Bronchial epithelial cell (primary cell): ENCODE data around the gene SLU7. TPM values are rescaled to one million over a fixed set of nuclear protein-coding genes. Genes with fewer than 3 reads are reported as not detected.

Experiments used
- DNase-seq: peaks from one replicate; pipeline ENCODE4 v3.0.0-alpha.2; 2010; ENCODE audit warnings: low read depth
- FAIRE-seq: peaks from 2 replicates; lab custom pipeline; 2011; peaks lifted over from hg19 to GRCh38; lab: Jason Lieb, UNC
- H3K27me3 ChIP-seq: 2 replicates; pipeline ENCODE4 v1.5.1; 2011; ENCODE audit warnings: low read length; ENCODE audit not compliant: control insufficient read depth, insufficient read depth
- H3K36me3 ChIP-seq: 2 replicates; pipeline ENCODE4 v1.5.1; 2011; ENCODE audit warnings: low read length; ENCODE audit not compliant: control insufficient read depth, insufficient read depth
- H3K4me3 ChIP-seq: 2 replicates; pipeline ENCODE4 v1.5.1; 2011; ENCODE audit warnings: mild to moderate bottlenecking, low read depth, low read length, control low read depth
- CTCF ChIP-seq: IDR thresholded peaks from 2 replicates; pipeline ENCODE4 v1.5.1; 2011; ENCODE audit warnings: mild to moderate bottlenecking, moderate library complexity, low read length, control low read depth, inconsistent platforms; ENCODE audit not compliant: insufficient read depth, severe bottlenecking
- total RNA-seq: library from RNA; depleted of rRNA; stranded (reverse); fragments of >200 nt; gene quantifications from 2 replicates; pipeline ENCODE4 v1.2.1, GENCODE V29; 2014

SLU7 gene
- total RNA-seq, 1 donor from 2014 or later = 51.3 TPM

- Histone ChIP-seq H3K27me3 (no peaks in the 10 kb centered on the region), H3K4me3 (no peak overlapping the region), H3K36me3 (no peaks in the 10 kb centered on the region)
- no peak for DNase-seq
- FAIRE-seq = no peak
- no peak for TF ChIP-seq CTCF
Observed at GRCh38 chr5:160464466-160464797, 45.6 kb upstream of the SLU7 start.

- DNase-seq (peak; percentile 86), FAIRE-seq (no peak)
- Histone ChIP-seq H3K4me3 (no peak overlapping the region), H3K27me3 (no peaks in the 10 kb centered on the region), H3K36me3 (no peaks in the 10 kb centered on the region)
- no peak for TF ChIP-seq CTCF
Observed at GRCh38 chr5:160463740-160464465, 45.0 kb upstream of the SLU7 start.

GRCh38 chr5:160463227-160463626 lies 44.3 kb upstream of the SLU7 start:
- no peaks in the 10 kb centered on the region for H3K36me3 ChIP-seq
- H3K4me3 ChIP-seq = no peak overlapping the region
- no peak for TF ChIP-seq CTCF
- H3K27me3 ChIP-seq = no peaks in the 10 kb centered on the region
- FAIRE-seq (no peak), DNase-seq (no peak)

GRCh38 chr5:160462167-160462566 lies 43.3 kb upstream of the SLU7 start:
- no peak overlapping the region for H3K4me3 ChIP-seq
- H3K36me3 ChIP-seq = no peaks in the 10 kb centered on the region
- FAIRE-seq (no peak), DNase-seq (no peak)
- TF ChIP-seq CTCF = no peak
- no peaks in the 10 kb centered on the region for H3K27me3 ChIP-seq

- H3K4me3 ChIP-seq = no peak overlapping the region
- no peak for TF ChIP-seq CTCF
- no peak for FAIRE-seq
- no peak for DNase-seq
- H3K36me3 ChIP-seq = no peaks in the 10 kb centered on the region
- H3K27me3 ChIP-seq = no peaks in the 10 kb centered on the region
Observed at GRCh38 chr5:160461378-160461777, 42.5 kb upstream of the SLU7 start.
